Hepatocyte (in vitro differentiated cells): Measurements from ENCODE around the gene TMEM138. TPM values are rescaled to one million over a fixed set of nuclear protein-coding genes. Genes with fewer than 3 reads are reported as not detected.

Experiments
- DNase-seq: peaks from one replicate; pipeline ENCODE4 v3.0.0-alpha.2; 2016; ENCODE audit warnings: low spot score
- H2AFZ ChIP-seq: fragments of 200-600 bp; sonication (generic); 2 replicates; pipeline ENCODE4 v1.6.0; 2016; ENCODE audit warnings: antibody characterized with exemption, mild to moderate bottlenecking
- H3K27ac ChIP-seq: fragments of 200-600 bp; sonication (generic); 2 replicates; pipeline ENCODE4 v1.5.1; 2016; ENCODE audit warnings: mild to moderate bottlenecking
- H3K27me3 ChIP-seq: fragments of 200-600 bp; sonication (generic); 2 replicates; pipeline ENCODE4 v1.6.1; 2016
- H3K36me3 ChIP-seq: fragments of 200-600 bp; sonication (generic); replicated peaks from 2 replicates; pipeline ENCODE4 v1.5.1; 2016; ENCODE audit warnings: low read depth; ENCODE audit not compliant: insufficient read depth
- H3K4me1 ChIP-seq: fragments of 200-600 bp; sonication (generic); 2 replicates; pipeline ENCODE4 v1.5.1; 2016; ENCODE audit warnings: mild to moderate bottlenecking, moderate library complexity; ENCODE audit not compliant: insufficient read depth
- H3K4me2 ChIP-seq: fragments of 200-600 bp; sonication (generic); 2 replicates; pipeline ENCODE4 v1.6.0; 2016
- H3K4me3 ChIP-seq: fragments of 200-600 bp; sonication (generic); 2 replicates; pipeline ENCODE4 v1.5.1; 2016; ENCODE audit warnings: mild to moderate bottlenecking
- H3K79me2 ChIP-seq: fragments of 200-600 bp; sonication (generic); 2 replicates; pipeline ENCODE4 v1.6.0; 2017; ENCODE audit warnings: mild to moderate bottlenecking
- H3K9me2 ChIP-seq: fragments of 200-600 bp; sonication (generic); replicated peaks from 2 replicates; pipeline ENCODE4 v1.6.0; 2017; ENCODE audit warnings: mild to moderate bottlenecking; ENCODE audit not compliant: insufficient read depth
- H3K9me3 ChIP-seq: fragments of 200-600 bp; sonication (generic); 2 replicates; pipeline ENCODE4 v1.5.1; 2016; ENCODE audit warnings: low read depth, mild to moderate bottlenecking
- H4K20me1 ChIP-seq: fragments of 200-600 bp; sonication (generic); 2 replicates; pipeline ENCODE4 v1.6.0; 2016; ENCODE audit warnings: mild to moderate bottlenecking; ENCODE audit not compliant: insufficient read depth, poor library complexity, severe bottlenecking
- EZH2 ChIP-seq: fragments of 200-600 bp; sonication (generic); IDR thresholded peaks from 2 replicates; pipeline ENCODE4 v1.6.1; 2016; ENCODE audit warnings: antibody characterized with exemption, mild to moderate bottlenecking, borderline replicate concordance
- EZH2phosphoT487 ChIP-seq: fragments of 200-600 bp; sonication (generic); IDR thresholded peaks from one replicate; pipeline ENCODE4 v1.6.1; 2018; ENCODE audit warnings: antibody characterized with exemption, mild to moderate bottlenecking, low read depth, moderate library complexity; ENCODE audit not compliant: unreplicated experiment, severe bottlenecking
- WGBS: methylation state at CpG from one replicate; pipeline ENCODE4 v1.1.6; 2016; ENCODE audit warnings: low lambda C conversion rate; ENCODE audit errors: missing lambda C conversion rate; 5-methylcytosine and 5-hydroxymethylcytosine counted together
- polyA plus RNA-seq: library from polyadenylated mRNA; unstranded; fragments of >200 nt; fragmentation: Nextera tagmentation; extraction: Ambion mirVana; gene quantifications from 2 replicates; pipeline ENCODE4 v1.2.1, GENCODE V29; 2016
- total RNA-seq: library from RNA; depleted of rRNA; stranded (reverse); fragments of >200 nt; gene quantifications from 2 replicates; pipeline ENCODE4 v1.2.3, GENCODE V29; 2014
- TF ChIP-seq, protein P1 (sequence below): fragments of 200-600 bp; sonication (generic); IDR thresholded peaks from 2 replicates; pipeline ENCODE4 v1.5.1; 2016; ENCODE audit warnings: antibody characterized with exemption, mild to moderate bottlenecking; ENCODE audit not compliant: poor library complexity

The TMEM138 gene
- total and polyA plus RNA-seq, 2 experiments from 2014 or later, result 32.8 to 48.6 TPM

DNA sequence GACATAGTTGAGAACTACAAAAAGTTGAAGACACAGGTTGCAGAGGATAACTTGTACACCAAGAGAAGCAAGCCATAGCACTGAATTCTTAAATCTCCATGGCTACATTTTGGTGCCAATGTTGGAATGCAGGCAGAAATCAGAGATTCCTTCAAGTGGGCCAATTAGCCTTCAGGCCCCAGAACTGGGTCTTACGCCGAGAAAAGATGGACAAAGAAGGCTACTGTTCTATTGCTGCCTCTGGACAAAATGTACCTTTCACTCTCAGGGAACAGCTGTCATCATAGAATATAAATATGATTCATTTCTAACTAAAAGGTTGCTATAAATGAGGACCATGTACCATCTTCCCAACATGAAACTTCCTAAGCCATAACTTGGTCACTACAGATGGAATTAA lies 43.9 kb downstream of the TMEM138 start:
- no peaks in the 10 kb centered on the region for H3K4me1 ChIP-seq
- H3K36me3 ChIP-seq, result no peaks in the 10 kb centered on the region
- H3K27me3 ChIP-seq, result no peaks in the 10 kb centered on the region
- no peaks in the 10 kb centered on the region for H3K9me2 ChIP-seq
- no peak for DNase-seq
- H3K9me3 ChIP-seq, result no peaks in the 10 kb centered on the region
- H3K27ac ChIP-seq, result no peak overlapping the region
- WGBS, result 95% methylated on average over 2 of the region's 2 CpGs
- no peaks in the 10 kb centered on the region for H4K20me1 ChIP-seq
- TF ChIP-seq, protein P1, sequence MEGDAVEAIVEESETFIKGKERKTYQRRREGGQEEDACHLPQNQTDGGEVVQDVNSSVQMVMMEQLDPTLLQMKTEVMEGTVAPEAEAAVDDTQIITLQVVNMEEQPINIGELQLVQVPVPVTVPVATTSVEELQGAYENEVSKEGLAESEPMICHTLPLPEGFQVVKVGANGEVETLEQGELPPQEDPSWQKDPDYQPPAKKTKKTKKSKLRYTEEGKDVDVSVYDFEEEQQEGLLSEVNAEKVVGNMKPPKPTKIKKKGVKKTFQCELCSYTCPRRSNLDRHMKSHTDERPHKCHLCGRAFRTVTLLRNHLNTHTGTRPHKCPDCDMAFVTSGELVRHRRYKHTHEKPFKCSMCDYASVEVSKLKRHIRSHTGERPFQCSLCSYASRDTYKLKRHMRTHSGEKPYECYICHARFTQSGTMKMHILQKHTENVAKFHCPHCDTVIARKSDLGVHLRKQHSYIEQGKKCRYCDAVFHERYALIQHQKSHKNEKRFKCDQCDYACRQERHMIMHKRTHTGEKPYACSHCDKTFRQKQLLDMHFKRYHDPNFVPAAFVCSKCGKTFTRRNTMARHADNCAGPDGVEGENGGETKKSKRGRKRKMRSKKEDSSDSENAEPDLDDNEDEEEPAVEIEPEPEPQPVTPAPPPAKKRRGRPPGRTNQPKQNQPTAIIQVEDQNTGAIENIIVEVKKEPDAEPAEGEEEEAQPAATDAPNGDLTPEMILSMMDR, result no peak
- TF ChIP-seq EZH2, result no peak
- TF ChIP-seq EZH2phosphoT487, result no peak
- H3K4me2 ChIP-seq, result no peak overlapping the region
- peaks cover 4% of the 10 kb centered on the region for H3K79me2 ChIP-seq
- H2AFZ ChIP-seq, result no peak overlapping the region
- H3K4me3 ChIP-seq, result no peak overlapping the region

DNA sequence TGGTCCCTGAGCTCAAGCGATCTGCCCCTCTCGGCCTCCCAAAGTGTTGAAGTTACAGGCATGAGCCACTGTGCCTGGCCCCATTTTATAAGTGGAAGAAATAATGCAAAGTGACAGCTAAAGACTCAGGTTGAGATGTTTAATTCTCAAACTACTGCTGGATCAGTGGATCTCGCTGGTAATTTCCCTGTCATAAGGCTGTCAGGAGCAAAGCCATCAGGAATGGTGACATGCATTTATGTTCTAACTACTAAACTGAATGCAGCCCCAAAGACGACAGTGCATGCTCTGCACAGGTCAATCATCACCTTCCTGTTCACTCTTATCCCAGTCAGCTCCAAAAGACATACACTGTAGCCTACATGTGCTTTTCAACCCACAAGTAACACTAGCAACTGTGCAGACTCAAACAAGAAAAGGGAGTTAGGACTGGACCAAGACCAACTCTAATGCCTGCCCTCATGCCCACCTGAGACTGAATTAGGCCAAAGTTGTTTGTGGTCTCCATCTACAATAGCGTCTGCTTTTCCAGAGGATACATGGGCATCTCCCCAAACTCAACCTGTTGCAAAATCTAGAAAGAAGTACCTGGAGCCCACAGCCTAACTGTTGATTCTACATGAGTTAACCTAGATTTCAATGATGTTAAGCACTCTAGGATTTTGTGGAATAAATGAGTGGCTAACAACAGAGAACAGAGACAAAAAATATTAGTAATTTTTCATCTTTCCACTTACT lies 45.0 kb downstream of the TMEM138 start:
- H3K4me1 ChIP-seq, result no peaks in the 10 kb centered on the region
- H4K20me1 ChIP-seq, result no peaks in the 10 kb centered on the region
- WGBS, result 97% methylated on average over 5 of the region's 5 CpGs
- no peak overlapping the region for H2AFZ ChIP-seq
- TF ChIP-seq EZH2 (no peak), EZH2phosphoT487 (no peak)
- TF ChIP-seq, protein P1, result no peak
- H3K9me2 ChIP-seq, result no peaks in the 10 kb centered on the region
- no peaks in the 10 kb centered on the region for H3K36me3 ChIP-seq
- no peaks in the 10 kb centered on the region for H3K27me3 ChIP-seq
- peaks cover 4% of the 10 kb centered on the region for H3K79me2 ChIP-seq
- H3K9me3 ChIP-seq, result no peaks in the 10 kb centered on the region
- no peak overlapping the region for H3K27ac ChIP-seq
- H3K4me3 ChIP-seq, result no peak overlapping the region
- no peak for DNase-seq
- H3K4me2 ChIP-seq, result no peak overlapping the region

DNA sequence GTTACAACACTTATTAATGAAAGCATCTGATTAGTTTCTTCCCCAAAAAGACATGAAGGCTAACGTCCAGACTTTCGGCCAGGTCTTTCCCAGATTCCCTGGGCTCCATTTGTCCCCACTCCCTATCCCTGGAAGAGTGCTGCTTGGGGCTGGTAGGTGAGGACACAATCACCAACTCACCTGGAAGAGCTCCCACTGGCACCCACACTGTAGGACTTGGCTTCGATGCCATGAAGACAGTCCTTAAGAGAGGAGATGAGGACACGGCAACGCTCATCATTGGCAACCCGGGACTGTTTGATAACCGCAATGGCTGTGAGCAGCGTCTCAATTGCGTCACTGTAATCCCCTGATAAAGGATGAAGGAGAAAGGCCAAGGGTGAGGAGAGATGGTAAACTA lies 49.4 kb downstream of the TMEM138 start:
- no peaks in the 10 kb centered on the region for H3K27me3 ChIP-seq
- no peak overlapping the region for H3K4me2 ChIP-seq
- H2AFZ ChIP-seq, result no peak overlapping the region
- H3K79me2 ChIP-seq, result peaks cover 8% of the 10 kb centered on the region
- no peak for TF ChIP-seq EZH2
- 83% methylated on average over 9 of the region's 9 CpGs for WGBS
- DNase-seq, result no peak
- no peaks in the 10 kb centered on the region for H3K4me1 ChIP-seq
- H3K9me2 ChIP-seq, result no peaks in the 10 kb centered on the region
- H3K9me3 ChIP-seq, result no peaks in the 10 kb centered on the region
- peaks cover under 1% of the 10 kb centered on the region for H4K20me1 ChIP-seq
- H3K4me3 ChIP-seq, result no peak overlapping the region
- H3K36me3 ChIP-seq, result no peaks in the 10 kb centered on the region
- H3K27ac ChIP-seq, result no peak overlapping the region

DNA sequence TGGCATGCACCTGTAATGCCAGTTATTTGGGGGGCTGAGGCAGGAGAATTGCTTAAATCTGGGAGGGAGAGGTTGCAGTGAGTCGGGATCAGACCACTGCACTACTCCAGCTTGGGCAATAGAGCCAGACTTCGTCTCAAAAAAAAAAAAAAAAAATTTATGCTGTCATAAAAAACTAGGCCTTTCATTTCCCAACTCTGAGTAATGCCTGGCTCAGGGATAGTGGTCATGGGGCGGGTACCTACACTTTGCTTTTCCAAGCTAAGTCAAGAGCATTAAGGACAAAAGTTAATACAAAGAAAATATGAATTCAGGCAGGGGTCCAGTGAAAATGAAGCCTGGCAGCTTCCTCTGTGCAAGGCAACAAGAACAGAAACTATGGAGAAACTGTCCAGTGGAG lies 51.3 kb downstream of the TMEM138 start:
- H2AFZ ChIP-seq, result no peak overlapping the region
- no peaks in the 10 kb centered on the region for H3K36me3 ChIP-seq
- no peak for TF ChIP-seq EZH2
- no peak for TF ChIP-seq EZH2phosphoT487
- TF ChIP-seq, protein P1, result no peak
- H3K27ac ChIP-seq, result no peak overlapping the region
- H3K9me2 ChIP-seq, result no peaks in the 10 kb centered on the region
- peaks cover 15% of the 10 kb centered on the region for H4K20me1 ChIP-seq
- H3K4me2 ChIP-seq, result no peak overlapping the region
- WGBS, result 94% methylated on average over 3 of the region's 3 CpGs
- H3K27me3 ChIP-seq, result no peaks in the 10 kb centered on the region
- no peak overlapping the region for H3K4me3 ChIP-seq
- H3K9me3 ChIP-seq, result no peaks in the 10 kb centered on the region
- no peaks in the 10 kb centered on the region for H3K4me1 ChIP-seq
- no peak for DNase-seq
- peaks cover 22% of the 10 kb centered on the region for H3K79me2 ChIP-seq
